Stimulated activated CD4-positive, alpha-beta T cell treated with anti-CD3 and anti-CD28 coated beads, Interleukin-2, amount 100 ng/mL, for 4 hours (primary cell): ENCODE data around the gene KRTAP21-2.
A peak's percentile ranks its signal among the peaks of the same experiment; 100 is the strongest.
"Not testable (repeated sequence)": the region's sequence is repeated elsewhere in the genome, so short reads cannot be mapped to it uniquely, and the experiment has no call there.

Experiments
- DNase-seq: peaks from one replicate; pipeline ENCODE4 v3.0.0-alpha.2; 2020; ENCODE audit warnings: low read depth

Gene KRTAP21-2

DNA sequence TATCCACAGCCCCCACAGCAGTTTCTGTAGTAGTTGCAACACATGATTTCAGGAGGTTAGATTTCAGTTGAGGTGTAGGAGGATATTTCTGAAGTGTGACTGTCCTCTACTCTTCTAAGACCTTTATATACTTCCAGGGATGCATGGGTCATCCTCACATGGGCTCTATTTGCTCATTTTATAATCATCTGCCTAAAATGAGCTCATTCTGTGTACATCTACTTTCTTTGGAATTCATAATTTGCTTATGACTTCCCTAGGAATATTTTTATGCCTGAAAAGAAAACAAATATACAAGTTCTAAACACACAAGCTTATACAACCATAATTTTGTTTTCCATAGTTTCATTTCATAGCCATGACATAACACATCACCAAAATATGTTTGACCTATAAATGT is at the start of gene KRTAP21-2:
KRTAP21-2 (minus strand) TSS at position 101 of the 400 bp plus-strand sequence; CDS start at position 44, 57 bp downstream.
- no peak for DNase-seq

DNA sequence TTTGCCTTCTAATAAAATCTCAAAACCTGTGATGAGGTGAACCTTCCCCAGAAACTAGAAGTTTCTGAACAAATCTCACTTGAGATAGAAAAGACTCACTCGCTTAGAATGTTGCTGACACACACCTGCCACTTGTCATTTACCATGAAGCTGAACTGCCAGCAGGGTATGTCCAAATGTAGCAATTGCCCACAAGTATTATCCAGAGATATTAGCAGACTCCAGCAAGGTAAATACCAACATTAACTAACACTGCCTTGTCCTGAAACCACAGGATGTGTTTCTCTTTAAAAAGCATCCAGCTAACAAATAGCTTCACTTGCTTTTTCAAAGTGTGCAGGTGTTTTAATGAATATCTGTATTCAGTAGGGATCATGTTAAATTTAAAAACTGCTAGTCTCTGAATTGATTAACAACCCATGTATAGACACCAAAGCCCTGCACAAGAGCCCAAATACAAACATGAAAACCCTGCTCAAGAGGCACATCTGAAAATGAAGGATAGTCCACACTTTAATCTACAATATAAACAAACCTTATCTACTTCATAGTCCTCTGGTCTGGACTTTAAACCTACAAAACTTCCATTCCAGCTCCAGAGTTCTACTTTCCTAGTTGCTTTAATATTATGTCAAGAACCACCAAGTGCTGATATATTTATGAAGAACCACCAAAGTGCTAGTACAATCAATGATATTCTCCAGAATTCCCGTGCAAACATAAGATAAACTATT is 46.7 kb upstream of the KRTAP21-2 start:
- no peak for DNase-seq

DNA sequence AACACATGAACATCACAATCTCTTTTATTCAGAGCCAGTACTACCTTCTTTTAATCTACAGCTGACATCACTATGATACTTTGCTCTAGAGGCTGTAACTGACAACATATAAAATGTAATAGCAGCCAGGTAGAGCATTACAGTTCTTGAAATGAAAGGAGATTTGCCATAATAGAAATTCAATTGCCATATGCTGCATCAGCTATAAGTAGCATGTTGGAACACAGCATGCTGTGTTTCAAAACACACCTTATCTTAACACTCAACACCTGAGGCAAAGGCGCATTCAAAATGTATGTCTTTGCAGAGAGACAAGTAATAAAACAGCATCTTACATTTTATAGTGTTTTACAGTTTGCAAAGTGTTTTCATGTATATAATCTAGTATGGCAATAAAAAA is 32.2 kb upstream of the KRTAP21-2 start:
- no peak for DNase-seq

DNA sequence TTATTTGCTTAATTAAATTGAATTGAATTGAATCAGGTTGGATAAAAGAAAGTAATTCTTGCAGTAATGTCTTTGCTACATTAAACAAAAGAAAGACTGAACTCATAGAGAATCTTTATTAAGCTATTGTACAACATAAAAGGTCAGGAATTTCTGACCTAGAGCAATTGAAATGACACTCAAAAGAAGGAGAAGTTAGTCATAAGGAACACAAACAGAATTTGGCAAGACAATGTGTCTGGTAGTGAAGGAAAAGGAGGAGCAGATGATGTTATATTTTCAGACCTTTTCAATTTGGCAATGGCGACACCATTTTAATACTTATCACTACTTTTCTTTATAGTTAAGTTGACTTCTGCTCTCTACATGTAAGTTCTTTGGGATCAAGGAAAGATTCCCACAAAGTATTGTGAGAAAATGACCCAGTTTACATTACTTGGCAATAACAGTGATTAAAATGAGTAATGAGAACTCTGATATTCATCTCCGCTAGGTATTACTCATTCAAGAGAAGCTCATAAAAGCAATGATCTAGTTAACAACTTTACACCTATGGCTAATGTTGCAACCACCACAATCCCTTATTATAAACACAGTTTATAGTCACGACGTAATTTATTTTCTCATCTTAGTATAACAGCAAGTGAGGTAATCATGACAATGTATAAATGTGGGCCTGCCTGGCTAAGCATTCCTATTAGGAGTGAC is 22.8 kb upstream of the KRTAP21-2 start:
- no peak for DNase-seq

DNA sequence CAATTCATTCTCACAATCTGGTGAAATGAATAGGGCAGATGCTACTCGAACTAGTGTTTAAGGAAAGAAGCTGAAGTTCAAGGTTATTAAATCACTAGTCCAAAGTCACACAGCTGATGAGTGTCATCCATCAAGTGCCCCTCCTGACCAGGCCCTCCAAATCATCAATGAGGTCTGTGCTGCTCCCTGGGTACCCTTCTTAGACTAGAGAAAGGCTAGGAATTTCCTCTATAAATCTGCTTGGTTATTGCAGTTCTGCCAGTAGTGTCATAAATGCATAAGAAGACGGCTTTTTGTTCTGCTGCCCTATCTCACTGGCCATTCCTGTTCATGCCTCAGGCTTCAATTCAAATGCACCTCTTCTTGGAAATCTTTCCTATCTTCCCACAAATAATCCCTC is 13.7 kb upstream of the KRTAP21-2 start:
- DNase-seq = no peak

DNA sequence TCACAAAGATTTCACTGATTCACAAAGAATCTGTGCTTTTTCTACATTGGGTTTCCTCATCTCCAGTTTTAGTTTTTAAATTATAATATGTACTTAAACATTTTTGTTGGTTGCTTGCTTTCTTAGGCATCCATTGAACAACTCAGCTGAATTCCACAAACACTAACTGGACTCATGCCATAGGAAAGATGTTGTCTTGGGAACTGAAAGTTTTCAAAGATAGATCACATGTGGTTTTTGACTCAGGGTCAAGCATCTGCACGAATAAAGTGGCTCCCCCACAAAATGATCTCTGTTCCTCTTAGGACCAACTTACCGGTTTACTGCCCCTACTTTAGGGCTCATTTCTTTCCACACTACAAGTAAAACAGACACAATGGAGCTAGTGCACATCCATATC is 11.2 kb upstream of the KRTAP21-2 start:
- DNase-seq = no peak

DNA sequence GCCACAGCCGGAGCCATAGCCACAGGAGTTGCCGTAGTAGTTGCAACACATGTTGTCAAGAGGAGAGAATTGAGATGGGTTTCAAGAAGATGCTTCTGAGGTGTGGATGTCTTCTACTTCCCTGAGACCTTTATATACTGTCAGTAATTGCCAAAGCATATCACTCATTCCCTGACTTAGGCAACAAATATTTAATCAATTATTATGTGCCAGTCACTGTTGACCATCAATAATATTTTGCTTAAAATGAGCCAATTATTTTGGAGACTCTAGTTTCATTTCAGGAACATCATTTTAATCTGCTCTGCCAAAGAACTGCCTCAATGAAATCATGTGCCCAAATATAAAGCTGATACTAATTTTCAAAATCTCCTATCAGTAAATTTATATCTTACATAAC is 8.3 kb upstream of the KRTAP21-2 start, which contains the start of gene KRTAP21-1:
KRTAP21-1 (minus strand) TSS at position 101 of the 400 bp plus-strand sequence; CDS start at position 51, 50 bp downstream.
- not testable (repeated sequence) for DNase-seq

DNA sequence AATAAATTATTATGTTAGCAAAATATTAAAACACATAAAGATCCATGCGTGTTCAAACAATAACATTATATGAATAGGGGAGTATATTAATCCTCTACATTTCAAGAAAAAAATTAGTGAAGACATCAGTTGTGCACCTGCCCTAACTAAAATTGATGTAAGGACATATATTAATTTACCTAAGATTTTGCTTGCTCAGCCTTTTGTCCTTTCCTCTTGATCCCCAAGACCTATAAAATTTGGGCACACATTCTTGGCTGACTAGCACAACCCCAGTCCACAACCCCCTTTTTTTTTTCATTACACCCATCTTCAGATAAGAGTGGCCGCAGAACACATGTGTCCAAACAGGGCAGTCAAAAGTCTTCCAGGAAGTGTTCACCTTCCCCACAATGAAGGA is 6.6 kb downstream of the KRTAP21-2 start:
- DNase-seq = no peak

DNA sequence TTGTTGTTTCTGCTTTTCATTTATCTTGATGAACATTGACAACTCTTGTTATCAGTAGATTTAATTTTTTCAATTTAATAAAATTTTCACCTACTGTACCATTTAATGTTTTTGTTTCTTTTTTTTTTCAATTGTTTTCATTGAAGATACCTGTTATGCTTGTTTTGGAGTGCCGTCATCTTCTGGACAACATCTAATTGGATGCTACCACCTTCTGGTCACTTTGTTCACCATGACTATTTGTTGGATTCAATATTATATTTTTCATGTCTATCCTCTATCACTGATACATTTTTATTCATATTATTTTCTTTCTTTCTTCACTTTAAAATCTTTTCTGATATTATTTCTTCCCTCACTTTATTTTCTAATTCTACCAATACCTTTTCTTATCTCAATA is 14.0 kb downstream of the KRTAP21-2 start:
- DNase-seq = no peak

DNA sequence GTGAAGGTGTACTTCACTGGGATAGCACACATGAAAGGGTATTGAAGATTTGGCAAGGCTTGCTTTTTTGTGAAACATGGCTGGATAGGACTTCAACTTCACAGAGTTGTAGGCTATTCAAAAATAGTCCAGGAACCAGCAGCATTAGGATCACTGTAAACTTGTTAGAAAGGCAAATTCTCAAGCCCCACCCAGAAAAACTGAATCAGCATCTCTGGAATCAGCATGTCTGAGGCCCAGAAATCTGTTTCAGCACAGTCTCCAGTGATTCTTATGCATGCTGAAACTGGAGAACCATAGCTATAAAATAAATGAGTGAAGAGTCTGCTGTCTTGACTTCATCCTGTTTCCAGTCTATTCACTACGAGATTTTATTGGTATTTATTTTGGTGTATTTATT is 20.3 kb downstream of the KRTAP21-2 start:
- DNase-seq = no peak

DNA sequence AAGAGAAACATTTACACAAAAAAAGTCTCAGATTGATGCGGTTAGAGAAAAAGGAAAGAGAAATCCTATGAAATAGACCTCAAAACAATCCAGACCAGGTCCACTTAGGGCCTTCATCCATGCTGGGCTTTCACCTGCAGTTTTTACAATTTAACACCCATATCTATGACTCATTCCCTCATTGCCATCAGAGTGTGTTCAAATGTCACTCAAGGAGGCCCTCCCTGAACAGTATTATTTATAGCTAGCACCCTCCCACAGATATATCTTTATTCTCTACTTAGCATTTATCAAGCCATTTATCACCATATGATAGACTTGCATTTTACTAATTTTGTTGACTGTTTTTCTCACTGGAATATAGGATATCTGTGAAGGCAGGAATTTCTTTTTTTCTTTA is 27.7 kb downstream of the KRTAP21-2 start:
- no peak for DNase-seq

DNA sequence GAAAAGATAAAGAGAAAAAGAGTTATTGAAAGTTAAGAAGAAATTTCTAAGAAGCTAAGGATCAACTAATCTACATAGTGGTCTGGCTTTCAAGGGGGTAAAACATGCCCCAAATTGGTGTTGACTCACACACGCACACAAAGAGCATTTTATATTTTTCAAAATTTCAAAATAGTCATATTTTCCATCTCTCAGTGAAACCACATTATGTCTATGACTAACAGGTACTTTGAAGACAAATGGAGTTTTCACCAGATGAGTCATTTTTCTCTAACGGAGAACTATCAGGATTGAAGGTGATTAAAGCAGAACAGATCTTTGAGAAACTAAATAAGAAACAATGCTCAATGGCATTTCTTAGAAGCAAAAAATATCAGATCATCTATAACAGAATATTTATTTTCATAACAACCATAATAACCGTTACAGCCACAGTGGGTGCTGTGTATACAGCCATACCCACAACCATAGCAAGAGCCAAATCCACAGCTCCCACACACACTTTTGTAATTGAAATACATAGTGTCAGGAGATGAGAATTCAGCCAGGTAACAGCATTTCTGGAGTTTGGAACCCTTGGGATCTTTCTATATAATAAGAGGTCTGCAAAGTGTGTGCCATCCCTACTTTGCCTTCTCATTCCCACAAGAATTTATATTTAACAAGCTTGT is 28.7 kb downstream of the KRTAP21-2 start, which contains the start of gene KRTAP21-3:
KRTAP21-3 (minus strand) TSS at position 539 of the 671 bp plus-strand sequence; CDS start at position 521, 18 bp downstream.
- no peak for DNase-seq

DNA sequence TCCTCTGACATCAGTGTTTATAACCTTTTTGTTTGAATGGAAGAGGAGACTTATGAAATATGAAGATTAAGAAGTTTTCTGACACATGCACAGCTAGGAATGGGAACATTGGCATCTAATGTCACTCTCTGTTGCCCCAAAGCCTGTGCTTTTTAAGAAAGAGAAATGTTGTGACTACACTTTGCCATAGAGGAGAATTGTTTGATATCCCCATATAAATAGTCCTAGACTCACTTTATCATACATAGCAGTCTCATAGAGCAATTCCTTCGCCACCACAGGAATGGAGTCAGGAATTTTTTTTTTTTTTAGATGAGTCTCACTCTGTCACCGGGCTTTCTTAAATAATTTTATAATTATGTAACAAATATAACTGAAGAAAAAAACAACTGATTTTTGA is 30.0 kb downstream of the KRTAP21-2 start:
- no peak for DNase-seq

DNA sequence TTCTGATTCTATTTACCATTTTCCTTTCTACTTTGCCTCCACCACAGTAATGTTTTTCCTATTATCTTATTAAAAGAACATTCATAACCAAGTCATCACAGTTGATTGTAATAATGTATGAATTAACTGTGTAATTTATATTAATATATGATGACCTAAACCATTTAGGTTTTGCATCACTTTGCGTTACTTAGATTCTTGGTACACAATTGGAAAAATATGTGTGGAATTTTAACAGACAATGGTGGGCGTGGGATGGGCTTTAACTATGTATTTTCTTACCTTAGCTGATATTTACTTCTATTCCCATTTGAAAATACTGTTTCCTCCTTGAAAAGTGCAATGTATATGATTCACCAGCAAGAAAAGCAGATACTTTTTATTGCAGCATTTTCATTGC is 32.1 kb downstream of the KRTAP21-2 start:
- no peak for DNase-seq

DNA sequence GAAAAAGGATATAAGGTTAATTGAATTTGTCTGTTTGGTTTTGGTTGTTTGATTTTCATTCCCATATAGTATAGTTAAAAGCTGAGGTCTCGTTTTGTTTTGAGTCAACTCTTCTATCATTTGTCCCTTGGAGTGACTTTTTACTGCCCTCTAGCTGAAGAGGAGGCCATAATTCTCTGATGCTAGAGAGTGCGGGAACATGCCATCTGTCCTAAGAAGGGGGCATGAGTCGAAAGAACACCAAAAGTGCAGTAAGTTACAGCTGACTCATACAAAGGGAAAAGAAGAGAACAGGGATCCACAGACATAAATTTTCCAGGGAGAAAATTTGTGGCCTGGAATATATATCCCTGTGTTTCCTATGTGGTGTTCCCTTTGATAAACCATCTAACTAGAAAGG is 32.6 kb downstream of the KRTAP21-2 start:
- no peak for DNase-seq

DNA sequence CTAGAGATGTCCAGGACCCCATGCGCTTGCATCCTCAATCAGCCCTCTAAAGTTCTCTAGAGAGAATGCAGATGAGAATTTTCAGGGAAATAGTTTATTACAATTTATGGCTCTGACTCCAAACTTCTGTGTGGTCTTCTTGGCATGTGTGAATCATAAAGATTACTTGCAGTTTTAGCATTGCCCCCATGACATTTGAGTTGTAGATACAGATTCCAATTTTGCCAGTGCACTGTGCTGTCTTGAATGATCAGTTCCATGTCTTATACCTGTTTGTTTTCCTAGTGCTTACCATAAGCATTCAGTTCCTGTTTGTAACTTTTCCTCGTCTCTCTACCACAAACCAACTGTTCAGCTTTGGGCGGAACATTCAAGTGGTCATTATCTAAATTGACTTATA is 33.3 kb downstream of the KRTAP21-2 start:
- no peak for DNase-seq

DNA sequence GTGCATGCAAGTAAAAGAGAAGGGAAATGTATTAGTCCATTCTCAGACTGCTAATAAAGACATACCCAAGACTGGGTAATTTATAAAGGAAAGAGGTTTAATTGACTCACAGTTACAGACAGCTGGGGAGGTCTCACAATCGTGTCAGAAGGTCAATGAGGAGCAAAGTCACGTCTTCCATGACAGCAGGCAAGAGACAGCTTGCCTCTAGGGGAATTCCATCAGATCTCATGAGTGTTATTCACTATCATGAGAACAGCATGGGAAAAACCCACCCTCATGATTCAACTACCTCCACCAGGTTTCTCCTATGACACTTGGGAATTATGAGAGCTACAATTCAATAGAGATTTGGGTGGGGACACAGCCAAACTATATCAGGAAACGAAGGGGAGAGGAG is 36.6 kb downstream of the KRTAP21-2 start:
- peak; percentile 33 for DNase-seq

DNA sequence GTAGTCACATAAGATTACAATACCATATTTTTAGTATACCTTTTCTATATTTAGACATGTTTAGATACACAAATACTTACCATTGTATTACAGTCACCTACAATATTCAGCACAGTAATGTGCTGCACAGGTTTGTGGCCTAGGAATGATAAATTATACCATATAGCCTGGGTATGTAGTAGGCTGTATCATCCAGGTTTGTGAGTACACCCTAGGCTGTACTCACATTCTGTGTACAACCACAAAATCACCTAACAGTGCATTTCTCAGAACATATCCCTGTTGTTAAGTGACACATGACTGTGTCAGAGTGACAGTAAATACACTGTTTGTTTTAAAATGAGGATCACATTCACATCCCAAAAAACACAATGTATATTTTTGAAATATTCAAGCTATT is 39.6 kb downstream of the KRTAP21-2 start:
- no peak for DNase-seq
